ENCODE measurements around the gene BOD1L2.

BOD1L2 gene

DNA sequence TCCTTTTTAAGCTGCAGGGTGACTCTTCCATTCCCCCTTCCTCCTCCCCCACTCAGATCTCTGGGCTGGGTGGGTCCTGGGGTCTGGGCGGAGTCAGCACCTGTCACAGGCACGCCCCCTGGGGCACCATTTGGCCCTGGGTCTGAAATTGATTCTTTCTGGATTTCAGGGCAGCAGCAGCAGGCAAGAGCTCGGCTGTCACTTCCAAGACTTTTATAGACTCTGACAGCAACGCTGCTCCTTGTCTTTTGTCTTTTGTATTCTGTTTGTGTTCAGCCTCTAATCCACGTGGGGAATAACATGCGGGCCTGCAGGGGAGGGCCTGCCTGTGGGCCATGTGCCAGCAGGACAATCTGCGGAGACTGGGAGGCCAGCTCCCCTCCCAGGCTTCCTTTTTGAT, 3.9 kb downstream of the BOD1L2 start:
- no peak for DNase-seq

DNA sequence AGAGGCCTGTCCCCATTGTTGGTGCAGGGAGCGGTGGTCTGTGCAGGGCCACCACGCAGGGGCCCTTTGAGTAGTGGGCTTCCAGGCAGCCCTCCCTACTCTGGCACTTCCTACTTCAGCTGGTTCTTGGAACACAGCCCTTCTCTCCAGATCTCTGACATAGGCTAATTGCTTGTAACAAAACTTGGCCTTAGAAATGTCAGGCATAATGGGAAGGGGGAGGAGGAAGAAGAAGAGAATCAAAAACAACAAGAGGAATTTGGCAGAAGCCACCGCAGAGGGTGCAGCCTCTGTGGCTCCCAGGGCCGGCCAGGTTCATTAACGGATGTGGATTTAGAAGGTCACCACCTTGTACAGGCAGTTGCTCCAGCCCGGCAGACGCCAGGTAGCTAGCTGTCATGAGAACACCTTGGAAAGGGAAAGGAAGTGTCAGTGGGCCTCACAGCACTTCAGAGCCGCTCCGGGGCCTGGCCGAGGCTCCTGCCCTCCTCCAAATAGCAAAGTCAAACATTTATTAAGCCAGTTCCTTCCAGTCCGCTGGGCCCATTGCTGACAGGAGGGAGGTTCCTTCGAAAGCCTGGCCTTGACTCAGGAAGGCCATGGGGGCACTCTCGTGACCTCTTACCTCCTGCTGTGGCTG, 7.4 kb downstream of the BOD1L2 start:
- DNase-seq, result no peak

DNA sequence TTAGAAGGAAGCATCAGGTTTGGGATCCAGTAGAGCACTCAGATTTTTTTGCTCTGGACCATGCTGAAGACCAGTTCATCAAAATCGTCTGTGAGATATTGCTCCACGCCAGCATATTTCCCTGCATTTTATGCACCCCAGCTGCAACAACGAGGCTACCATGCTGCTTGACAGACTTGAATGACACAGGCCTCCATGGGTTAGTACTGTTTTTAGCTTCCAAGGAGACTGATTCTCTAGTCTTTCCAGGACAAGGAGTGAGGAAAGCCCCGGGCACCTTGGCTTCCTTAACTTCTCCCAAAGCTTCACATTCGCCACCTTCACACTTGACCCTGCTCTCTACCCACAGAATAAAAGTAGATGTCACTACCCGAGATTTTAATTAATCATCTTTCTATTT, 17.5 kb downstream of the BOD1L2 start:
- no peak for DNase-seq

DNA sequence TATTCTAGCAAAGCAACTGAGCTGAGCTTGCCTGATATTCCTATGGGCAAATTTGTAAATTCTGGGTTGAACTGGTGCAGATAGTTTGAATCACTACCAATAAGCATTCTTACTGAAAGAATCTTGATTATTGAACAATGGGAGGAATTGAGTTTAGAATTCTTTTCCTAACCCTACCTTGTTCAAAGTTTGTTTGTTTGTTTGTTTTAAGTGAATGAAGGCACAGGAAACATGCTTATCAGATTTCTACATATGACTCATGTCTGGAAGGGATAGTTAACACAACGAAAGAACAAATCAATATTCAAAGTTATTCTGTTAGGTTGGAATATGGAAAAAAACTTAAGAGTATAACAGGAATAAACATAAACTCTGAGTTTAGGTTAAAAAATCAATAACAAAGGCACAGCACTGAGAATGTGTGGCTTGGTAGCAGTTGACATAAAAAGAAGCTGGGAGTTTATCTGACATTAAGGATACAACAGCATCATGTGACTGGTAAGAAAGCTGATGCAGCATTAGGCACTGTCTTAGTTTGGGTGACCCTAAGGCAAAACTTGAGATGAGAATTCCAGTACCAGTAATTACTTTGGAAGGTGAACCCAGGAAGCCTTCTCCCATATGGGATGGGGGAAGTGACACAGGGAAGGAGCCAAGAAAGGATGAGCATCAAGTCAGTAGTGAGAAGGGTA, 20.9 kb downstream of the BOD1L2 start:
- DNase-seq, result no peak

DNA sequence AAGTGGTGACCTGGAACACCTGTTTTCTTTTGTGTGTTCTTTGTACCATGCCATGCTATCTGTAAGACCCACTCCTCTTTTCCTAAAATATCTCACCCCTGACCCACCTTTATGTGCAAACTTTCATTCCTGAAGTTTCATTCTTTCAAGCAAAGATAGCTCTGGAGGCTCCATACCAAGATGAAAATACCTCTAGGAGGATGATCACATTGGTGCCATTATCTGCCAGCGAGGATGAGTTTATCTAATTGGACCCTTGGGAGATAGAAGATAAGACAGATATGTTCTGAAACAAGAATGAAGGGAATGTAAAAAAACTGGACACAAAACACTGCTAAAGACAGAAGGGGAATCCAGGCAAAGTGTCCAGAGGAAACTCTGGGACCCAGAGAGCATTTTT, 24.1 kb downstream of the BOD1L2 start:
- no peak for DNase-seq

DNA sequence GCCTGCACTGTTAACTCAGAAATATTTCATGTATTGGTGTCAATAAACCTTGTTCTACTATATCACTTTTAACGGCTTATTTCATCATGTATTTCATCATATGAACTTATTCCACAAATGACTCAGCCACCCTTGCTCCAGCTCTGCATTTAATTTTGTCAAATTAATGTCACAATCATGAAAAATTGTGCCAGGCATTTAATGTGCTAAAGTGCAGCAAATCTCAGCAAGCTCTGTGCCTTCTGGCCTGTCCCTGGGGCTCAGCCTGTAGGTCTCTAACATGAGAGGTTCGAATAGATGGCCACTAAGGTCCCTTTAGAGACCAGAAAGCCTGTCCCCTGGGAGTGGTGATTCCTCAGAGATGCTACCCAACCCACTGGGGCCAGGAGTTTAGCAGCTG, 28.6 kb downstream of the BOD1L2 start:
- no peak for DNase-seq

DNA sequence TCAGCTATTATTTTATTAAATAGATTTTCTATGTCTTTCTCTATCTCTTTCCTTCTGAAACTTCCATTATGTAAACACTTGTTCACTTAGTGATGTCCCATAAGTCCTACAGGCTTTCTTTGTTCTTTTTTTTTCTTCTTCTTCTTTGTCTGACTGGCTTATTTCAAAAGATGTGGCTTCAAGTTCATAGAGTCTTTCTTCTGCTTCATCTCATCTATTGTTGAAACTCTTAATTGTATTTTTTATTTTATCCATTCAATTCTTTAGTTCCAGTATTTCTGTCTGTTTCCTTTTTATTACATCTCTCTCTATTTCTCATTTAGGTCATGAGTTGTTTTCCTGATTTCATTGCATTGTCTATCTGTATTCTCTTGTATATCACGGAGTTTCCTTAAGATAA, 38.5 kb downstream of the BOD1L2 start:
- no peak for DNase-seq

DNA sequence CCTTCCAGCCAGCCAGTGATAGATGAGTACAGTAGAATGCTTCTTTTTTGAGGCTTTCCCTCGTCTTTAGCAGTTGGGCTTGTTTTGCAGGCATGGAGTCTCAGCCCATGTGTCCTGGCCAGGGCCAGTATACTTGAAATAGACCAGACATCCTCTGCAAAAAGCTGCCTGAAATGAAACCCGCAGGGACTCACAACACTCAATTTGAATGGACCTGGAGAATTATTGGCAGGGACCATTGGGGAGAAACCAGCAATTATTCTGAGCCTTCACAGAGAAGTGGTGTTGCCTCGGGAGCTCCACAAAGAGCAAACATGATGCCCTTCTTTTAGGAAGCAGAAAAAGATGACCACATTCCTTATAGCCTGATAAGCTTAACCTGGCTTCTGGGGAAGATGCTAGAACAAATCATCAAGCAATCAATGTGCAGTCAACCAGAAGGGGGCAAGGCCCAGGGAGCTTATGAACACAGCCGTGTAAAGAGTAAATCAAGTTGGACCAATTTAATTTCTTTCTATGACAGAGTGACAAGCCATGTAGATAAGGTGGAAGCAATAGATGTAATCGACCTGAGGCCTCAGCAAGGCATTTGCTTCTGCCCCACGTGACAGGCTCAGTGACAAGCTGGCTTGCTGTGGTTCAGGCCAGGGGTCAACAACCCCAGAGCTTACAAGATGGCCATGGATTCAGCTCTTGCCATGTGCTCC, 42.1 kb downstream of the BOD1L2 start:
- no peak for DNase-seq

DNA sequence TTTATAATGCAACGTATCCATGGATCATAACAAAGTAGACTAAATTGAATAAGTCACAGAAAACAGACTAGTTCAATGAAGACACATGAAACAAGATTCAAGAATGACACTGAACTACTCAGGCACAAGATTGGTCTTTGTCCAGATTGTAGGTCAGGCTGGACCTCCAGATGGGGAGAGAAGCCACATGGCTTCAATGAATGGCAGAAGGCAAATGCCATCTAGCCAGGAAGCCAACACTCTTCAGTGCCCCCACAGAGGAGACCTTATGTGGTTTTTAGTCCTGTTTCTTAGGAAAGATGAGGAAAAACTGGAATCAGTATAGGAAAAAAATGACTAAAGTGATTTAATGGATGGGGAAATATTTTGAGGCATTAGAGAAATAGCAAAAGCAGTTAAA, 43.1 kb downstream of the BOD1L2 start:
- DNase-seq, result no peak

DNA sequence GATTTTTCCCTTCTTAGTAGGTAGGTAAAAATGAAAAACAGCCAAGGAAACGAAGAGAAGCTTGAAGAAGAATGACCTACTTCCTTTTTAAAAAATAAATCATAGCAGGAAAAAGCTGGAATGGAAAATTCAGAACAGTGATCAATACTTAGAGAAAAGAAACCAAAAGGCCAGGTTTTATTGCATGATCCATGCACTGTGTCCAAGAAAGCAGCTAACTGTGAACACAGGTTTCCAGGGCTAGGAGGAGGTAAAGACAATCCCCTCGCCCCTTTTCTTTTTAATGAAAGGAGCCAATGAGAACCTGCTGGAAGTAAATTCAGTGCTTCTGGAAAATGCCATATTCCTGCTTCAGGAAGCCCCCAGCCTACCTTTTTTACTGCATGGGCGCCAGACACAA, 47.2 kb downstream of the BOD1L2 start:
- no peak for DNase-seq

DNA sequence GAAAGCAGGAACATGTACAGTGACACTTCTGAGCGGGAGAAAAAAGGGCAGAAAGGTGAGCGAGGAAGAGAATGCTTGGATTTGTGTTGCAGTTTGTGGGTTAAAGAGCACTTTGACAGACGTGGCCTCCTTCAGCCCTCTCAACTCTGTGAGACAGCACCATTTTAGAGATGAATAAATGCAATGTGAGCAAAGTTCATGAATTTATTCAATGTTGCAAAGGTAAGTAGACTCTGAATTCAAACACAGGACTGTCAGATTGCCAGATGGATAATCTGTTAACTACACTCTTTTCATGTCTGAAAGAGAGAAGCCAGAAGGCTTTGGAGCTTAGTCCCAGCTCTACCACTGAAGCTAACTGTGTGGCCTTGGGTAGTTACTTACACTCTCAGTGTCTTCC, 47.7 kb downstream of the BOD1L2 start:
- no peak for DNase-seq

DNA sequence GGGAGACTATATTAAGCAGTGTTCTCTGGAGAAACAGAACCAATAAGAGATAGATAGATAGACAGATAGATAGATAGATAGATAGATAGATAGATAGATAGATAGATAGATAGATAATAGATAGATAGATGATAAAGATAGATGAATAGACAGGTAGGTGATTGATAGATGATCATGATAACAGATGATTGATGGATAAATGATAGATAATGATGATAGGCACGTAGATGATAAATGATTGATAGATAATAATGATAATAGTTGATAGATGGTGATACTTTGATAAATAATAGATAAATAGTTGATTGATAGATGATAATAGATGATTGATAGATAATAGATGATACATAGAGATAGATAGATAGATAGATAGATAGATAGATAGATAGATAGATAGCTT, 48.5 kb downstream of the BOD1L2 start:
- no peak for DNase-seq

DNA sequence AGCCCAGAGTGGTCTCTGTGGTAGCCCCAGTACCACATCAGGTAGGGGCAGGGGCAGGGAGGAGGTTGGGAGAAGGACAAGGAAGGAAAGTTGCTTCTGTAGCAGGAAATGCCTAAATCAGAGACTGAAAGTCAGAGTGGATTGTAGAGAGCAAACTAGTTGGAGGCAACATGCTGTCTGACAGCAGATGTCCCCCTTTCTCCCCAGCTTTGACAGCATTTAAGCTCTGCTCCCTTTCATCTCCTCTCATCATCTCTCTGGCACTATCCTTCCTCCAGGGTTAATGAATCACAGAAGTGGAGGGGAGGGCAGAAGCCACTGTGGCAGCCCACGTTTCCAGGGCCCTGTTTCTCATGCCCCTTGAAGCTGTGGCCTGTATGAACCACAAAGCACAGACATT, 50.4 kb downstream of the BOD1L2 start:
- no peak for DNase-seq

DNA sequence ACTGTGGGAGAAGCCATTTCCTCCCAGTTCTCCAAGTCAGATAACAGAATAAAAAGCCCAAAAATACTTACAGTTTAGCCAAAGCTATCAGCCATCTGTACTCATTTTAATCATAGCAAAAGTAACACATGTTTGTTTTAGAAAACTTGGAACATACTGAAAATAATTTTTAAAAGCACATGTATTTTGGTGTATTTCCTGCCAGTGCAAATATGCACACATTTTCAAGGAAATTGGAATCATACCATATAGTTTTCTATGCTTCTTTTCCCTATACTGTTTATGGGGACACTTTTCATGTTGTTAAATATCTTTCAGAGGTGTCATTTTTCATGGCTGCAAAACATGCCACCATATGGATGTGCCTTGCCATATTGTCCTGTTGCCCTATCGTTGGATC, 51.2 kb downstream of the BOD1L2 start:
- no peak for DNase-seq
